MCF 10A (cell line): ENCODE results near the gene INSIG1. TPM values are rescaled to one million over a fixed set of nuclear protein-coding genes. Genes with fewer than 3 reads are reported as not detected.
A peak's percentile ranks its signal among the peaks of the same experiment; 100 is the strongest.

Experiments used
- BruUV-seq: library from RNA; stranded (reverse); fragments of 400-500 nt; replicated peaks from 2 replicates; lab custom pipeline; 2021; lab: Mats Ljungman, UMichigan
- CTCF ChIA-PET: fragments of 300-600 bp; sonication (Branson Sonifier 250); formaldehyde crosslinking; extraction: SDS; loops from one replicate; lab custom pipeline; 2021; ENCODE audit warnings: antibody characterized with exemption, inconsistent platforms; lab: Yijun Ruan, JAX
- POLR2A ChIA-PET: fragments of 300-600, 350-650 bp; sonication (Branson Sonifier 250); formaldehyde crosslinking; extraction: SDS; loops from one replicate; lab custom pipeline; 2020; ENCODE audit warnings: antibody characterized with exemption, inconsistent platforms; lab: Yijun Ruan, JAX
- DNase-seq: peaks from one replicate; pipeline ENCODE4 v3.0.0-alpha.2; 2018; ENCODE audit not compliant: unreplicated experiment
- H3K27ac Mint-ChIP-seq: one replicate; pipeline ENCODE4 v1.8.0; 2022; ENCODE audit warnings: mild to moderate bottlenecking, low read depth, mixed read lengths; ENCODE audit not compliant: unreplicated experiment
- H3K27me3 Mint-ChIP-seq: one replicate; pipeline ENCODE4 v1.8.0; 2022; ENCODE audit warnings: mixed read lengths; ENCODE audit not compliant: insufficient read depth, unreplicated experiment
- H3K36me3 Mint-ChIP-seq: one replicate; pipeline ENCODE4 v1.8.0; 2022; ENCODE audit warnings: mild to moderate bottlenecking, moderate library complexity, mixed read lengths; ENCODE audit not compliant: insufficient read depth, unreplicated experiment
- H3K4me1 Mint-ChIP-seq: one replicate; pipeline ENCODE4 v1.8.0; 2022; ENCODE audit warnings: mixed read lengths; ENCODE audit not compliant: insufficient read depth, unreplicated experiment
- H3K4me3 Mint-ChIP-seq: one replicate; pipeline ENCODE4 v1.8.0; 2022; ENCODE audit warnings: mild to moderate bottlenecking, moderate library complexity, mixed read lengths; ENCODE audit not compliant: unreplicated experiment
- H3K9me3 Mint-ChIP-seq: one replicate; pipeline ENCODE4 v1.8.0; 2022; ENCODE audit warnings: mixed read lengths; ENCODE audit not compliant: unreplicated experiment
- CTCF ChIP-seq: fragments of 200-600 bp; IDR thresholded peaks from one replicate; pipeline ENCODE4 v1.8.0; 2022; ENCODE audit warnings: antibody characterized with exemption, mild to moderate bottlenecking; ENCODE audit not compliant: unreplicated experiment
- intact Hi-C: fragments of 100-400 bp; cut with micrococcal nuclease; formaldehyde crosslinking; loops from 2 replicates; pipeline ENCODE4 v1.14.1; 2022
- total RNA-seq: library from RNA; stranded (reverse); gene quantifications from 2 replicates; pipeline ENCODE4 v1.2.3, GENCODE V29; 2022

Gene INSIG1
- total RNA-seq, 1 experiment from 2014 or later = 11.2 TPM

GRCh38 chr7:155274633-155275355 lies 22.9 kb upstream of the INSIG1 start:
- POLR2A ChIA-PET = interaction anchor here (0.5 kb wide), 1 partner anchor 670 kb away, joined by 4 read pairs; no protein-coding TSS in a partner anchor
- no peak for DNase-seq
- Mint-ChIP-seq H3K27me3 (peaks cover 1% of the 10 kb centered on the region), H3K27ac (peak overlapping the region; percentile 39), H3K4me3 (no peak overlapping the region), H3K9me3 (no peaks in the 10 kb centered on the region), H3K4me1 (peaks cover 6% of the 10 kb centered on the region), H3K36me3 (peaks cover 6% of the 10 kb centered on the region)
- CTCF ChIA-PET = interaction anchor here (1.0 to 1.7 kb wide), 2 partner anchors 13 to 70 kb away, joined by 4 to 6 read pairs; no protein-coding TSS in a partner anchor
- TF ChIP-seq CTCF = no peak
- intact Hi-C loops = no loop called here
- no TSS peak for BruUV-seq

GRCh38 chr7:155276042-155276799 lies 21.5 kb upstream of the INSIG1 start:
- Mint-ChIP-seq H3K4me3 (no peak overlapping the region), H3K9me3 (no peaks in the 10 kb centered on the region), H3K27ac (no peak overlapping the region), H3K4me1 (peaks cover 10% of the 10 kb centered on the region), H3K27me3 (peaks cover 15% of the 10 kb centered on the region), H3K36me3 (no peaks in the 10 kb centered on the region)
- no TSS peak for BruUV-seq
- CTCF ChIA-PET = interaction anchor here (0.6 to 1.1 kb wide), 3 partner anchors 8 to 43 kb away, joined by 3 to 4 read pairs (median 3); no protein-coding TSS in a partner anchor
- intact Hi-C loops = no loop called here
- no peak for TF ChIP-seq CTCF
- no peak for DNase-seq
- POLR2A ChIA-PET = no interaction called here

- ChIA-PET POLR2A (interaction anchor here (0.8 kb wide), 1 partner anchor 35 kb away, joined by 3 read pairs; no protein-coding TSS in a partner anchor), CTCF (no interaction called here)
- H3K4me3 Mint-ChIP-seq = no peak overlapping the region
- no peaks in the 10 kb centered on the region for H3K9me3 Mint-ChIP-seq
- BruUV-seq = no TSS peak
- intact Hi-C loops = no loop called here
- H3K27me3 Mint-ChIP-seq = peaks cover 16% of the 10 kb centered on the region
- DNase-seq = no peak
- H3K36me3 Mint-ChIP-seq = no peaks in the 10 kb centered on the region
- H3K27ac Mint-ChIP-seq = no peak overlapping the region
- TF ChIP-seq CTCF = no peak
- peaks cover 10% of the 10 kb centered on the region for H3K4me1 Mint-ChIP-seq
These were observed 20.8 kb upstream of the INSIG1 start for GRCh38 chr7:155276800-155277375.
